KMS-11 (cell line): Measurements from ENCODE around the gene MEGF8.

Source experiments
- H2AFZ ChIP-seq: fragments of 200-600 bp; sonication (generic); 2 replicates; pipeline ENCODE4 v1.6.1; 2016; ENCODE audit warnings: antibody characterized with exemption, mixed run types, low read depth
- H3K27ac ChIP-seq: fragments of 200-600 bp; sonication (generic); 2 replicates; pipeline ENCODE4 v1.6.1; 2016; ENCODE audit warnings: mild to moderate bottlenecking, mixed run types
- H3K27me3 ChIP-seq: fragments of 200-600 bp; sonication (generic); 2 replicates; pipeline ENCODE4 v1.6.1; 2017; ENCODE audit warnings: mild to moderate bottlenecking, low read depth, mixed run types, moderate library complexity; ENCODE audit not compliant: insufficient read depth
- H3K36me3 ChIP-seq: fragments of 200-600 bp; sonication (generic); 2 replicates; pipeline ENCODE4 v1.6.1; 2017; ENCODE audit warnings: mild to moderate bottlenecking, mixed run types; ENCODE audit not compliant: insufficient read depth
- H3K4me1 ChIP-seq: fragments of 200-600 bp; sonication (generic); 2 replicates; pipeline ENCODE4 v1.6.1; 2016; ENCODE audit warnings: mild to moderate bottlenecking, low read depth, mixed run types; ENCODE audit not compliant: poor library complexity, severe bottlenecking
- H3K4me2 ChIP-seq: fragments of 200-600 bp; sonication (generic); 2 replicates; pipeline ENCODE4 v1.7.0; 2016; ENCODE audit warnings: mild to moderate bottlenecking, mixed run types
- H3K4me3 ChIP-seq: fragments of 200-600 bp; sonication (generic); IDR thresholded peaks from 2 replicates; pipeline ENCODE4 v1.6.1; 2017; ENCODE audit warnings: low read depth, low read length, mixed read lengths; ENCODE audit not compliant: insufficient read depth
- H3K79me2 ChIP-seq: fragments of 200-600 bp; sonication (generic); 2 replicates; pipeline ENCODE4 v1.6.1; 2016; ENCODE audit warnings: low read depth, mixed run types; ENCODE audit not compliant: insufficient read depth
- H3K9ac ChIP-seq: fragments of 200-600 bp; sonication (generic); 2 replicates; pipeline ENCODE4 v1.6.1; 2016; ENCODE audit warnings: mild to moderate bottlenecking, mixed run types
- H4K20me1 ChIP-seq: fragments of 200-600 bp; sonication (generic); 2 replicates; pipeline ENCODE4 v1.6.1; 2016; ENCODE audit warnings: mild to moderate bottlenecking, mixed run types; ENCODE audit not compliant: insufficient read depth
- CTCF ChIP-seq: fragments of 200-600 bp; sonication (generic); conservative IDR thresholded peaks from 2 replicates; pipeline ENCODE4 v1.6.1; 2017; ENCODE audit warnings: low read depth, mild to moderate bottlenecking, antibody characterized with exemption, low read length, moderate library complexity, mixed read lengths

The MEGF8 gene

DNA sequence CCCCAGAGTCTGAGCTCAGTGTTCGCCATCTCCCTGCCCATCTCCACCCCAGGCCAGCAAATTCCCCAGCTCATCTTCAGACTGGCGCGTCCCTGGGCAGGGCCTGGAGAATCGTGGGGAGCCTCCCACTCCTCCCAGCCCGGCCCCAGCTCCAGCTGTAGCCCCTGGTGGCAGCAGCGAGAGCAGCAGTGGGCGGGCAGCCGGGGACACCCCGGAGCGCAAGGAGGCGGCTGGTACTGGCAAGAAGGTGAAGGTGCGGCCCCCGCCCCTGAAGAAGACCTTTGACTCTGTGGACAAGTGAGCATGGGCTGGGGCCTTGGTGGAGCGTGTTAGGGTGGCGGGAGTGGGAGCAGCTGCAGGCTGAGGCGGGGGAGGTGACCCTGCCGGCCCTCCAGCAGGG, 31.9 kb upstream of the MEGF8 start:
- H3K27ac ChIP-seq = no peak overlapping the region

DNA sequence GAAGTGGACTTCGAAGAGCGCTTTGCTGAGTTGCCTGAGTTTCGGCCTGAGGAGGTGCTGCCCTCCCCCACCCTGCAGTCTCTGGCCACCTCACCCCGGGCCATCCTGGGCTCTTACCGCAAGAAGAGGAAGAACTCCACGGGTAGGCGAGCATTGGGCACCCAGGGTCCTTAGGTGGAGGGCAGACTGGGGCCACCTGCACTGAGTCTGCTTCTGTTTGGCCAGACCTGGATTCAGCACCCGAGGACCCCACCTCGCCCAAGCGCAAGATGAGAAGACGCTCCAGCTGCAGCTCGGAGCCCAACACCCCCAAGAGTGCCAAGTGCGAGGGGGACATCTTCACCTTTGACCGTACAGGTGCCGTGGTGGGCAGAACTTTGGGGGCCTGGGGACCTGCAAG, 31.5 kb upstream of the MEGF8 start:
- Histone ChIP-seq H3K4me2 (no peak overlapping the region), H3K36me3 (no peaks in the 10 kb centered on the region; the same call in 1 of the 2 replicates), H3K27ac (no peak overlapping the region), H4K20me1 (no peaks in the 10 kb centered on the region), H3K4me1 (peaks cover 5% of the 10 kb centered on the region), H2AFZ (no peak overlapping the region), H3K4me3 (no peak overlapping the region), H3K79me2 (no peaks in the 10 kb centered on the region), H3K27me3 (no peaks in the 10 kb centered on the region), H3K9ac (no peak overlapping the region)
- no peak for TF ChIP-seq CTCF

More for the DNA sequence above, 31.9 kb upstream of the MEGF8 start:
- H3K4me2 ChIP-seq = no peak overlapping the region
- no peaks in the 10 kb centered on the region for H3K27me3 ChIP-seq
- no peak overlapping the region for H3K9ac ChIP-seq
- no peak for TF ChIP-seq CTCF
- no peak overlapping the region for H2AFZ ChIP-seq
- no peaks in the 10 kb centered on the region; the same call in 1 of the 2 replicates for H3K36me3 ChIP-seq
- H4K20me1 ChIP-seq = no peaks in the 10 kb centered on the region
- no peak overlapping the region for H3K4me3 ChIP-seq
- no peaks in the 10 kb centered on the region for H3K79me2 ChIP-seq
- peaks cover 5% of the 10 kb centered on the region for H3K4me1 ChIP-seq

GRCh38 chr19:42294471-42295137, 30.8 kb upstream of the MEGF8 start:
- Histone ChIP-seq H3K36me3 (no peaks in the 10 kb centered on the region; the same call in 1 of the 2 replicates), H2AFZ (no peak overlapping the region), H3K4me3 (no peak overlapping the region), H3K4me1 (peaks cover 5% of the 10 kb centered on the region), H4K20me1 (no peaks in the 10 kb centered on the region), H3K9ac (no peak overlapping the region), H3K27ac (no peak overlapping the region), H3K79me2 (no peaks in the 10 kb centered on the region), H3K27me3 (no peaks in the 10 kb centered on the region), H3K4me2 (no peak overlapping the region)
- no peak for TF ChIP-seq CTCF

DNA sequence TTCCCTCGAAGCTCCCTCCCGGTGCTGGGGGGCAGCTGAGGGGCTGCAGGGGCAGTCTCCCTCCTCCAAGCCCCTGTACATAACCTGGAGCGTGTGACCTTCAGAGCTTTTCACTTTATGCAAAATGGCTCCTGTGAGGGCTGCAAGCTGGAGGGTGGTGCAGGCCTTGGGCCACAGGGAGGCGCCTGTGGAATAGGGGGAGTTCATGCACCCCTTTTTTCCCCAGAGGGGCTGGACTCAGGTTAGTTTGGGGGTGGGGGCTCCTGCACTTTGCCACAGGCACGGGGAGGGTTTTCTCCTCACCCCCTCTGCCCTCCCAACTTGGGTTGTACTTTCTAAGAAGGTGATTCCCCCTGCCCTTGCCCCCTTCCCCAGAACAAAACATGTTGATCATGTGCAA, 30.1 kb upstream of the MEGF8 start:
- H3K27me3 ChIP-seq = no peaks in the 10 kb centered on the region
- H3K4me3 ChIP-seq = no peak overlapping the region
- H3K4me2 ChIP-seq = no peak overlapping the region
- H3K36me3 ChIP-seq = no peaks in the 10 kb centered on the region
- H4K20me1 ChIP-seq = no peaks in the 10 kb centered on the region
- H2AFZ ChIP-seq = no peak overlapping the region
- no peak overlapping the region for H3K27ac ChIP-seq
- no peaks in the 10 kb centered on the region for H3K79me2 ChIP-seq
- no peak overlapping the region for H3K9ac ChIP-seq
- peaks cover 5% of the 10 kb centered on the region for H3K4me1 ChIP-seq
- no peak for TF ChIP-seq CTCF
